Measurements from ENCODE around the gene FCRL5.

Gene FCRL5

GRCh38 chr1:157517016-157517415, 35.3 kb downstream of the FCRL5 start:
- H3F3A ChIP-seq (ENCODE audit: low read depth) = no peaks in the 10 kb centered on the region
- no peak overlapping the region for H3K4me2 ChIP-seq (ENCODE audit: low read depth, low read length, poor library complexity, severe bottlenecking)
- H3K9me3 ChIP-seq (ENCODE audit: insufficient read depth, low read depth, low read length) = no peaks in the 10 kb centered on the region
- no peaks in the 10 kb centered on the region for H3K9me2 ChIP-seq (replicated peaks; ENCODE audit: low read depth, low read length)
- H3K4me1 ChIP-seq (ENCODE audit: insufficient read depth, low read length, poor library complexity, severe bottlenecking) = peaks cover 14% of the 10 kb centered on the region
- H3K4me3 ChIP-seq (ENCODE audit: low read length, poor library complexity, severe bottlenecking) = no peak overlapping the region
- H3K9ac ChIP-seq (ENCODE audit: low read depth, low read length, poor library complexity, severe bottlenecking) = no peak overlapping the region
- no peak overlapping the region for H2AFZ ChIP-seq (ENCODE audit: low read length)
- no peak for TF ChIP-seq EZH2phosphoT487 (IDR thresholded peaks at IDR 0.05; ENCODE audit: borderline replicate concordance)
- TF ChIP-seq, protein P1, sequence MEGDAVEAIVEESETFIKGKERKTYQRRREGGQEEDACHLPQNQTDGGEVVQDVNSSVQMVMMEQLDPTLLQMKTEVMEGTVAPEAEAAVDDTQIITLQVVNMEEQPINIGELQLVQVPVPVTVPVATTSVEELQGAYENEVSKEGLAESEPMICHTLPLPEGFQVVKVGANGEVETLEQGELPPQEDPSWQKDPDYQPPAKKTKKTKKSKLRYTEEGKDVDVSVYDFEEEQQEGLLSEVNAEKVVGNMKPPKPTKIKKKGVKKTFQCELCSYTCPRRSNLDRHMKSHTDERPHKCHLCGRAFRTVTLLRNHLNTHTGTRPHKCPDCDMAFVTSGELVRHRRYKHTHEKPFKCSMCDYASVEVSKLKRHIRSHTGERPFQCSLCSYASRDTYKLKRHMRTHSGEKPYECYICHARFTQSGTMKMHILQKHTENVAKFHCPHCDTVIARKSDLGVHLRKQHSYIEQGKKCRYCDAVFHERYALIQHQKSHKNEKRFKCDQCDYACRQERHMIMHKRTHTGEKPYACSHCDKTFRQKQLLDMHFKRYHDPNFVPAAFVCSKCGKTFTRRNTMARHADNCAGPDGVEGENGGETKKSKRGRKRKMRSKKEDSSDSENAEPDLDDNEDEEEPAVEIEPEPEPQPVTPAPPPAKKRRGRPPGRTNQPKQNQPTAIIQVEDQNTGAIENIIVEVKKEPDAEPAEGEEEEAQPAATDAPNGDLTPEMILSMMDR (conservative IDR thresholded peaks at IDR 0.05; ENCODE audit: low read length) = no peak
- no peaks in the 10 kb centered on the region for H3K36me3 ChIP-seq (ENCODE audit: insufficient read depth, low read length)
- H4K20me1 ChIP-seq (ENCODE audit: insufficient read depth, low read length, poor library complexity, severe bottlenecking) = no peaks in the 10 kb centered on the region
- H3K79me2 ChIP-seq (ENCODE audit: insufficient read depth, low read length) = no peaks in the 10 kb centered on the region
- no peaks in the 10 kb centered on the region for H3K27me3 ChIP-seq (ENCODE audit: insufficient read depth, low read length, poor library complexity, severe bottlenecking)

- Histone ChIP-seq H3K4me3 (ENCODE audit: low read length, poor library complexity, severe bottlenecking) (no peak overlapping the region), H3K27me3 (ENCODE audit: insufficient read depth, low read length, poor library complexity, severe bottlenecking) (no peaks in the 10 kb centered on the region), H2AFZ (ENCODE audit: low read length) (no peak overlapping the region), H3K4me2 (ENCODE audit: low read depth, low read length, poor library complexity, severe bottlenecking) (no peak overlapping the region), H3K4me1 (ENCODE audit: insufficient read depth, low read length, poor library complexity, severe bottlenecking) (peaks cover 24% of the 10 kb centered on the region), H3K79me2 (ENCODE audit: insufficient read depth, low read length) (no peaks in the 10 kb centered on the region), H4K20me1 (ENCODE audit: insufficient read depth, low read length, poor library complexity, severe bottlenecking) (no peaks in the 10 kb centered on the region), H3K9ac (ENCODE audit: low read depth, low read length, poor library complexity, severe bottlenecking) (no peak overlapping the region), H3F3A (ENCODE audit: low read depth) (no peaks in the 10 kb centered on the region), H3K9me3 (ENCODE audit: insufficient read depth, low read depth, low read length) (no peaks in the 10 kb centered on the region), H3K36me3 (ENCODE audit: insufficient read depth, low read length) (no peaks in the 10 kb centered on the region), H3K9me2 (replicated peaks; ENCODE audit: low read depth, low read length) (no peaks in the 10 kb centered on the region)
- TF ChIP-seq, protein P1 (conservative IDR thresholded peaks at IDR 0.05; ENCODE audit: low read length) = no peak
- no peak for TF ChIP-seq EZH2phosphoT487 (IDR thresholded peaks at IDR 0.05; ENCODE audit: borderline replicate concordance)
Observed at GRCh38 chr1:157515709-157516108, 36.6 kb downstream of the FCRL5 start.

DNA sequence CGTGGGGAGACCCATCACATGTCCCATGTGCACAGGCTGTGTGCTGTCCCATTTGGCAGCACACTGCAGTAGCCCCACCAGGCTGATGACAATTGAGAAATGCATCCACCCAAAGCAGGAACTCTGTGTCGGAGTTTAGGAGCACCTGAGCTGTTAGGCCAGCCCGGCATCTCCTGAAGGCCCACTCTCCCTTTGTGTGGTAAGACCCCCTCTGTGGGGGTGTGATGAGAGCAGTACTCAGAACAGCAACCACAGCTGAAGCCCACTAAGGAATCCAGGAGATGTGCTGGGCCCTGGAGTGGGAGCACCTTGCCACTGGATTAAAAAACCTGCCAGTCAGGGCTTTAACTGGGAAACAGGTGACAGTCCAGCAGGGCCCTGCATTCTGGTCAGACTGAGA, 37.2 kb downstream of the FCRL5 start:
- Histone ChIP-seq H2AFZ (ENCODE audit: low read length) (no peak overlapping the region), H4K20me1 (ENCODE audit: insufficient read depth, low read length, poor library complexity, severe bottlenecking) (no peaks in the 10 kb centered on the region), H3K9ac (ENCODE audit: low read depth, low read length, poor library complexity, severe bottlenecking) (no peak overlapping the region), H3F3A (ENCODE audit: low read depth) (no peaks in the 10 kb centered on the region), H3K9me3 (ENCODE audit: insufficient read depth, low read depth, low read length) (no peaks in the 10 kb centered on the region), H3K9me2 (replicated peaks; ENCODE audit: low read depth, low read length) (no peaks in the 10 kb centered on the region), H3K4me3 (ENCODE audit: low read length, poor library complexity, severe bottlenecking) (no peak overlapping the region), H3K36me3 (ENCODE audit: insufficient read depth, low read length) (no peaks in the 10 kb centered on the region), H3K4me1 (ENCODE audit: insufficient read depth, low read length, poor library complexity, severe bottlenecking) (peaks cover 24% of the 10 kb centered on the region), H3K27me3 (ENCODE audit: insufficient read depth, low read length, poor library complexity, severe bottlenecking) (no peaks in the 10 kb centered on the region), H3K4me2 (ENCODE audit: low read depth, low read length, poor library complexity, severe bottlenecking) (no peak overlapping the region), H3K79me2 (ENCODE audit: insufficient read depth, low read length) (no peaks in the 10 kb centered on the region)
- TF ChIP-seq EZH2phosphoT487 (IDR thresholded peaks at IDR 0.05; ENCODE audit: borderline replicate concordance) = no peak
- TF ChIP-seq, protein P1 (conservative IDR thresholded peaks at IDR 0.05; ENCODE audit: low read length) = no peak
